ENCODE data around the gene MARCHF11. TPM values are rescaled to one million over a fixed set of nuclear protein-coding genes. Genes with fewer than 3 reads are reported as not detected.

The MARCHF11 gene
- total RNA-seq, 1 experiment from 2014 or later, result not detected

- Histone ChIP-seq H3K27ac (ENCODE audit: low read length) (no peak overlapping the region), H3K36me3 (ENCODE audit: control insufficient read depth, insufficient read depth, low read length) (no peaks in the 10 kb centered on the region), H3K9me3 (ENCODE audit: control insufficient read depth, insufficient read depth, low read depth, low read length) (no peaks in the 10 kb centered on the region), H3K4me1 (ENCODE audit: control insufficient read depth, insufficient read depth, low read length) (no peaks in the 10 kb centered on the region), H3K27me3 (ENCODE audit: control insufficient read depth, insufficient read depth, low read length) (0 out of 2 replicates have a peak, but pooled peaks cover under 1% of the 10 kb centered on the region), H3K4me3 (ENCODE audit: low read depth in 2 of 2, low read length in 2 of 2) (no peak overlapping the region)
- no peak for DNase-seq (ENCODE audit: low read depth, low spot score)
- in situ Hi-C loops (cut with HindIII; ENCODE audit: low pct_unique_long_range_greater_than_20kb, low sequenced_read_pairs) (no loop called here), intact Hi-C loops (cut with micrococcal nuclease; ENCODE audit: unreplicated experiment) (no loop called here)
- BruUV-seq (replicated peaks), result no TSS peak
- CTCF ChIA-PET, result no interaction called here
- no peak for ATAC-seq
- POLR2A ChIA-PET, result no interaction called here
- no peak for TF ChIP-seq CTCF (IDR thresholded peaks at IDR 0.05)
- no peak for TF ChIP-seq TCF7L2 (IDR thresholded peaks at IDR 0.05; ENCODE audit: low read depth, low read length)
- TF ChIP-seq REST (IDR thresholded peaks at IDR 0.05; ENCODE audit: insufficient read depth in 1 of 2, low read depth in 2 of 2, low read length in 1 of 2), result no peak
- no peak for TF ChIP-seq SIN3A (IDR thresholded peaks at IDR 0.05; ENCODE audit: borderline replicate concordance, insufficient read depth, low read depth, low read length)
- TF ChIP-seq POLR2AphosphoS5 (IDR thresholded peaks at IDR 0.05; ENCODE audit: low read depth, low read length), result no peak
Measured at GRCh38 chr5:16135506-16135905, 44.1 kb downstream of the MARCHF11 start.

GRCh38 chr5:16135003-16135402 lies 44.6 kb downstream of the MARCHF11 start:
- CTCF ChIA-PET, result no interaction called here
- H3K4me1 ChIP-seq (ENCODE audit: control insufficient read depth, insufficient read depth, low read length), result no peaks in the 10 kb centered on the region
- DNase-seq (ENCODE audit: low read depth, low spot score) (no peak), ATAC-seq (no peak)
- intact Hi-C loops (cut with micrococcal nuclease; ENCODE audit: unreplicated experiment), result no loop called here
- no TSS peak for BruUV-seq (replicated peaks)
- in situ Hi-C loops (cut with HindIII; ENCODE audit: low pct_unique_long_range_greater_than_20kb, low sequenced_read_pairs), result no loop called here
- no peak for TF ChIP-seq CTCF (IDR thresholded peaks at IDR 0.05)
- no peak for TF ChIP-seq SIN3A (IDR thresholded peaks at IDR 0.05; ENCODE audit: borderline replicate concordance, insufficient read depth, low read depth, low read length)
- TF ChIP-seq POLR2AphosphoS5 (IDR thresholded peaks at IDR 0.05; ENCODE audit: low read depth, low read length), result no peak
- no peak for TF ChIP-seq REST (IDR thresholded peaks at IDR 0.05; ENCODE audit: insufficient read depth in 1 of 2, low read depth in 2 of 2, low read length in 1 of 2)
- TF ChIP-seq TCF7L2 (IDR thresholded peaks at IDR 0.05; ENCODE audit: low read depth, low read length), result no peak
- no peaks in the 10 kb centered on the region for H3K9me3 ChIP-seq (ENCODE audit: control insufficient read depth, insufficient read depth, low read depth, low read length)
- no peak overlapping the region for H3K27ac ChIP-seq (ENCODE audit: low read length)
- POLR2A ChIA-PET, result no interaction called here
- 0 out of 2 replicates have a peak, but pooled peaks cover 2% of the 10 kb centered on the region for H3K27me3 ChIP-seq (ENCODE audit: control insufficient read depth, insufficient read depth, low read length)
- no peak overlapping the region for H3K4me3 ChIP-seq (ENCODE audit: low read depth in 2 of 2, low read length in 2 of 2)
- H3K36me3 ChIP-seq (ENCODE audit: control insufficient read depth, insufficient read depth, low read length), result no peaks in the 10 kb centered on the region

Data from Panc1 (cell line).